Uterus (tissue), 2 donors: ENCODE data around the gene WSCD1.

Experiments used
- POLR2A ChIP-seq, 2 donors: fragments of 450-650 bp; IDR thresholded peaks; one replicate each; pipeline ENCODE4 v1.6.1; 2016; ENCODE audit warnings: antibody characterized with exemption in 2 of 2, mild to moderate bottlenecking in 1 of 2, moderate library complexity in 1 of 2
- TF ChIP-seq, protein P1 (sequence below), 4 experiments: fragments of 200-600 bp in 2 of 4; fragments of 450-650 bp in 2 of 4; sonication (generic) in 2 of 4; IDR thresholded peaks; one replicate each; pipeline ENCODE4 v1.5.1; 2016 to 2019; ENCODE audit warnings: antibody characterized with exemption in 4 of 4, mild to moderate bottlenecking in 2 of 4, moderate library complexity in 1 of 4

DNA sequence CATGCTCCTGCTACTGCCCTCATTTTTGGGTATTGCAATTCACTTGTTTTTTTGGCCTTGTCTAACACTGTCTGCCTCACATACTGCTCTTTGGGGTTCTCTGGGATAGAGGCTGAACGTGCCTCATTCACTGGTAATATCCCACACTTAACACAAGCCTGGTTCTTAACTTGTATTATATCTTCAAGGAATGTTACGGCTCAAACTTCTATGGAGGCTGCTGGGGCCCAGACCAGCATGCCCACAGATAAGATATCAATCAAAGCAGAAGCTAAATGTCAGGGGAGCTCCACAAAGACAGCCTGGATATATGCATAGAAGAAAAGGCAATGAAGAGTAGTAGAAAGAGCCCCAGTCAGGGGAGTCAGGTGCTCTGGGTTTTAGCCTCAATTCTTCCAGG lies 103.5 kb downstream of the WSCD1 start:
- TF ChIP-seq, protein P1, sequence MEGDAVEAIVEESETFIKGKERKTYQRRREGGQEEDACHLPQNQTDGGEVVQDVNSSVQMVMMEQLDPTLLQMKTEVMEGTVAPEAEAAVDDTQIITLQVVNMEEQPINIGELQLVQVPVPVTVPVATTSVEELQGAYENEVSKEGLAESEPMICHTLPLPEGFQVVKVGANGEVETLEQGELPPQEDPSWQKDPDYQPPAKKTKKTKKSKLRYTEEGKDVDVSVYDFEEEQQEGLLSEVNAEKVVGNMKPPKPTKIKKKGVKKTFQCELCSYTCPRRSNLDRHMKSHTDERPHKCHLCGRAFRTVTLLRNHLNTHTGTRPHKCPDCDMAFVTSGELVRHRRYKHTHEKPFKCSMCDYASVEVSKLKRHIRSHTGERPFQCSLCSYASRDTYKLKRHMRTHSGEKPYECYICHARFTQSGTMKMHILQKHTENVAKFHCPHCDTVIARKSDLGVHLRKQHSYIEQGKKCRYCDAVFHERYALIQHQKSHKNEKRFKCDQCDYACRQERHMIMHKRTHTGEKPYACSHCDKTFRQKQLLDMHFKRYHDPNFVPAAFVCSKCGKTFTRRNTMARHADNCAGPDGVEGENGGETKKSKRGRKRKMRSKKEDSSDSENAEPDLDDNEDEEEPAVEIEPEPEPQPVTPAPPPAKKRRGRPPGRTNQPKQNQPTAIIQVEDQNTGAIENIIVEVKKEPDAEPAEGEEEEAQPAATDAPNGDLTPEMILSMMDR (IDR thresholded peaks at IDR 0.05) = no peak
- no peak for TF ChIP-seq POLR2A (IDR thresholded peaks at IDR 0.05)
